IMR-90 (cell line): Measurements from ENCODE around the gene MND1. TPM values are rescaled to one million over a fixed set of nuclear protein-coding genes. Genes with fewer than 3 reads are reported as not detected.

Experiments used
- ATAC-seq: fragments of 200-7000 bp; cut with Tn5 transposase; 2 replicates; pipeline ENCODE4 v1.9.1; 2020; ENCODE audit warnings: low read depth, mild to moderate bottlenecking, moderate library complexity
- BruUV-seq: library from RNA; stranded (reverse); fragments of 400-500 nt; replicated peaks from 2 replicates; lab custom pipeline; 2021; lab: Mats Ljungman, UMichigan
- CTCF ChIA-PET: fragments of 300-600 bp; formaldehyde crosslinking; extraction: SDS; loops from one replicate; lab custom pipeline; 2021; ENCODE audit warnings: antibody characterized with exemption; lab: Yijun Ruan, JAX
- POLR2A ChIA-PET: fragments of 300-600 bp; sonication (Branson Sonifier 250); formaldehyde crosslinking; loops from one replicate; lab custom pipeline; 2022; ENCODE audit warnings: antibody characterized with exemption; ENCODE audit not compliant: unreplicated experiment; lab: Charles Lee
- DNase-seq: peaks from one replicate; pipeline ENCODE4 v3.0.0; 2013
- H2AFZ ChIP-seq: replicated peaks from 2 replicates; pipeline ENCODE3; 2013; ENCODE audit warnings: low read length, mild to moderate bottlenecking; ENCODE audit not compliant: poor library complexity
- H2AK5ac ChIP-seq: 2 replicates; pipeline ENCODE4 v1.6.1; 2013; ENCODE audit warnings: low read depth, low read length, inconsistent platforms
- H2AK9ac ChIP-seq: replicated peaks from 2 replicates; pipeline ENCODE3; 2013; ENCODE audit warnings: mild to moderate bottlenecking, low read depth, low read length, moderate library complexity; ENCODE audit not compliant: poor library complexity
- H2BK120ac ChIP-seq: 2 replicates; pipeline ENCODE4 v1.6.1; 2013; ENCODE audit warnings: low read depth, low read length, inconsistent platforms
- H2BK15ac ChIP-seq: 3 replicates; pipeline ENCODE4 v1.6.1; 2013; ENCODE audit warnings: low read depth, low read length, inconsistent platforms
- H2BK20ac ChIP-seq: 2 replicates; pipeline ENCODE4 v1.6.1; 2013; ENCODE audit warnings: low read depth, mild to moderate bottlenecking, inconsistent platforms, low read length, moderate library complexity
- H2BK5ac ChIP-seq: 2 replicates; pipeline ENCODE4 v1.6.1; 2013; ENCODE audit warnings: mild to moderate bottlenecking, low read depth, low read length, inconsistent platforms; ENCODE audit not compliant: poor library complexity, severe bottlenecking
- H3K14ac ChIP-seq: replicated peaks from 2 replicates; pipeline ENCODE4 v1.6.1; 2013; ENCODE audit warnings: low read depth, low read length, inconsistent platforms
- H3K18ac ChIP-seq: 2 replicates; pipeline ENCODE4 v1.6.1; 2013; ENCODE audit warnings: low read depth, low read length, control low read depth
- H3K23ac ChIP-seq: 2 replicates; pipeline ENCODE4 v1.6.1; 2013; ENCODE audit warnings: low read depth, low read length, inconsistent platforms
- H3K27ac ChIP-seq: 2 replicates; pipeline ENCODE4 v1.5.1; 2013; ENCODE audit warnings: mild to moderate bottlenecking, control low read depth, low read length; ENCODE audit not compliant: insufficient read depth
- H3K27me3 ChIP-seq: 2 replicates; pipeline ENCODE4 v1.6.1; 2013; ENCODE audit warnings: low read length; ENCODE audit not compliant: control insufficient read depth, insufficient read depth
- H3K36me3 ChIP-seq: 2 replicates; pipeline ENCODE4 v1.6.1; 2013; ENCODE audit warnings: low read length, mixed read lengths; ENCODE audit not compliant: control insufficient read depth, insufficient read depth
- H3K4ac ChIP-seq: 2 replicates; pipeline ENCODE4 v1.6.1; 2013; ENCODE audit warnings: low read depth, low read length, inconsistent platforms
- H3K4me1 ChIP-seq: 2 replicates; pipeline ENCODE4 v1.6.1; 2013; ENCODE audit warnings: low read length, mixed read lengths; ENCODE audit not compliant: control insufficient read depth, insufficient read depth
- H3K4me2 ChIP-seq: 2 replicates; pipeline ENCODE4 v1.6.1; 2013; ENCODE audit warnings: low read depth, mild to moderate bottlenecking, control low read depth, low read length, moderate library complexity
- H3K4me3 ChIP-seq: 2 replicates; pipeline ENCODE4 v1.5.1; 2013; ENCODE audit warnings: low read depth, mild to moderate bottlenecking, control low read depth, low read length, moderate library complexity; ENCODE audit not compliant: insufficient read depth
- H3K56ac ChIP-seq: 2 replicates; pipeline ENCODE4 v1.6.1; 2013; ENCODE audit warnings: low read length, inconsistent platforms; ENCODE audit not compliant: insufficient read depth; ENCODE audit errors: extremely low read depth
- H3K79me1 ChIP-seq, 2 experiments: 2 replicates each; pipeline ENCODE4 v1.6.1; 2013; ENCODE audit warnings: low read length in 2 of 2, inconsistent platforms in 1 of 2, low read depth in 1 of 2
- H3K9ac ChIP-seq: 2 replicates; pipeline ENCODE4 v1.6.1; 2013; ENCODE audit warnings: low read depth, low read length, control low read depth
- H3K9me1 ChIP-seq: 2 replicates; pipeline ENCODE4 v1.6.1; 2013; ENCODE audit warnings: low read length, inconsistent platforms; ENCODE audit not compliant: insufficient read depth
- H3K9me3 ChIP-seq: 2 replicates; pipeline ENCODE4 v1.6.1; 2013; ENCODE audit warnings: low read length; ENCODE audit not compliant: control insufficient read depth, insufficient read depth
- H4K20me1 ChIP-seq: 2 replicates; pipeline ENCODE4 v1.6.1; 2013; ENCODE audit warnings: low read length, inconsistent platforms; ENCODE audit not compliant: insufficient read depth
- H4K5ac ChIP-seq: 2 replicates; pipeline ENCODE4 v1.6.1; 2013; ENCODE audit warnings: mild to moderate bottlenecking, low read depth, low read length, control low read depth
- H4K8ac ChIP-seq, 2 experiments: 2 replicates each; pipeline ENCODE4 v1.6.1; 2013; ENCODE audit warnings: low read depth in 2 of 2, low read length in 2 of 2, control low read depth in 1 of 2, inconsistent platforms in 1 of 2
- H4K91ac ChIP-seq: 2 replicates; pipeline ENCODE4 v1.6.1; 2013; ENCODE audit warnings: low read depth, low read length, inconsistent platforms; ENCODE audit not compliant: insufficient read depth
- CEBPB ChIP-seq: IDR thresholded peaks from 2 replicates; pipeline ENCODE4 v1.6.1; 2012; ENCODE audit warnings: low read depth, low read length, improper control_type of control experiment
- MAZ ChIP-seq: IDR thresholded peaks from 2 replicates; pipeline ENCODE4 v1.6.1; 2012; ENCODE audit warnings: low read depth, mild to moderate bottlenecking, low read length, improper control_type of control experiment, moderate library complexity, borderline replicate concordance
- NFE2L2 ChIP-seq: fragments of 150-350 bp; IDR thresholded peaks from 2 replicates; pipeline ENCODE4 v1.6.1; 2016; ENCODE audit warnings: low read depth, mild to moderate bottlenecking, low read length
- RAD21 ChIP-seq: IDR thresholded peaks from 2 replicates; pipeline ENCODE4 v1.6.1; 2012; ENCODE audit warnings: low read length, improper control_type of control experiment
- WGBS, 2 experiments: methylation state at CpG; one replicate each; pipeline versions ENCODE4 v1.1.5 to v1.1.7; 2013; ENCODE audit warnings: missing lambda C conversion rate in 2 of 2; ENCODE audit not compliant: insufficient read length in 1 of 2; ENCODE audit errors: extremely low coverage in 2 of 2; 5-methylcytosine and 5-hydroxymethylcytosine counted together
- dilution Hi-C: fragments of 300-500 bp; cut with HindIII; formaldehyde crosslinking; loops from one replicate; pipeline ENCODE4 v1.14.3; 2018; ENCODE audit warnings: low sequenced_read_pairs; ENCODE audit not compliant: unreplicated experiment
- in situ Hi-C: fragments of 300-500 bp; cut with MboI; formaldehyde crosslinking; loops from 3 replicates; pipeline ENCODE4 v1.14.3; 2019; ENCODE audit warnings: low sequenced_read_pairs, inconsistent platforms, mixed read lengths
- intact Hi-C: fragments of 100-400 bp; cut with micrococcal nuclease; formaldehyde crosslinking; loops from 2 replicates; pipeline ENCODE4 v1.10.0; 2022
- polyA plus RNA-seq, 3 experiments: library from polyadenylated mRNA; depleted of rRNA; stranded (reverse); fragments of >200 nt; gene quantifications; 2 replicates each; pipeline ENCODE4 v1.2.3, GENCODE V29; 2012; ENCODE audit warnings: low replicate concordance in 1 of 3
- total RNA-seq: library from RNA; depleted of rRNA; stranded (reverse); fragments of >200 nt; gene quantifications from 2 replicates; pipeline ENCODE4 v1.2.3, GENCODE V29; 2012
- TF ChIP-seq, protein P1 (sequence below): fragments of 150-350 bp; IDR thresholded peaks from 2 replicates; pipeline ENCODE4 v1.6.1; 2016; ENCODE audit warnings: low read depth, mild to moderate bottlenecking, low read length, moderate library complexity, borderline replicate concordance

MND1 gene
- total and polyA plus RNA-seq, 2 of the 4 experiments (the other 2 are of a cell fraction): 0.36 to 3.5 TPM

DNA sequence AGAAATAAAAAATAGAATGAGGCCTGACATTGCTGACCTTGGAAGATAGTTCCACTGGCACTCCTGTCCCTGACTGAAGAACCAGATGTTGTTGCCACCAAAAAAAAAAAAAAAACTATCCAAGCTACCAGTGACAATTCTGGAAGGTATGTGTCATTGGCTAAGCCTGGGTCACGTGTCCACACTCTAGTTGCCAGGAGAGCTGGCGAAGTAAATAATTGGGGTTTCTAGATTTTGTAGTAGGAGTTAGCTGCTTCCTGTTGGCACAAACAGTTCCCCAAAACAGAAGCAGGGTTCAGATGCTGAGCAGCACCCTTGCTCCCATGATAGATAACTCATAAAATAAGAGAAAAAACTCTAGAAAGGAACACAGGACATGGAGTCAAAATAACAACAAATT, 20.5 kb downstream of the MND1 start:
- Histone ChIP-seq H3K27ac (no peak overlapping the region), H3K4me1 (no peaks in the 10 kb centered on the region), H2BK20ac (no peak overlapping the region), H3K4me3 (no peak overlapping the region), H2AK9ac (no peak overlapping the region), H3K9me3 (peaks cover 2% of the 10 kb centered on the region; the same call in 1 of the 2 replicates), H3K14ac (no peak overlapping the region), H2BK5ac (no peak overlapping the region), H3K23ac (no peak overlapping the region), H2BK120ac (no peak overlapping the region), H3K27me3 (no peaks in the 10 kb centered on the region), H4K20me1 (no peaks in the 10 kb centered on the region), H3K9ac (no peak overlapping the region), H3K79me1 (no peaks in the 10 kb centered on the region; a peak in 1 of 4 replicates), H3K9me1 (no peaks in the 10 kb centered on the region), H3K4ac (no peak overlapping the region), H3K4me2 (no peak overlapping the region), H3K56ac (no peak overlapping the region), H3K36me3 (no peaks in the 10 kb centered on the region), H4K5ac (no peak overlapping the region), H3K18ac (no peak overlapping the region), H2BK15ac (no peak overlapping the region), H4K8ac (no peak overlapping the region), H2AFZ (no peak overlapping the region), H4K91ac (no peak overlapping the region), H2AK5ac (no peak overlapping the region)
- dilution Hi-C loops (no loop called here), in situ Hi-C loops (no loop called here), intact Hi-C loops (no loop called here)
- WGBS, 2 experiments: no CpG with 5 or more reads among the region's 2 CpGs
- TF ChIP-seq RAD21 (no peak), MAZ (no peak), CEBPB (no peak), NFE2L2 (no peak)
- TF ChIP-seq, protein P1, sequence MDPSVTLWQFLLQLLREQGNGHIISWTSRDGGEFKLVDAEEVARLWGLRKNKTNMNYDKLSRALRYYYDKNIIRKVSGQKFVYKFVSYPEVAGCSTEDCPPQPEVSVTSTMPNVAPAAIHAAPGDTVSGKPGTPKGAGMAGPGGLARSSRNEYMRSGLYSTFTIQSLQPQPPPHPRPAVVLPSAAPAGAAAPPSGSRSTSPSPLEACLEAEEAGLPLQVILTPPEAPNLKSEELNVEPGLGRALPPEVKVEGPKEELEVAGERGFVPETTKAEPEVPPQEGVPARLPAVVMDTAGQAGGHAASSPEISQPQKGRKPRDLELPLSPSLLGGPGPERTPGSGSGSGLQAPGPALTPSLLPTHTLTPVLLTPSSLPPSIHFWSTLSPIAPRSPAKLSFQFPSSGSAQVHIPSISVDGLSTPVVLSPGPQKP: no peak
- no TSS peak for BruUV-seq
- no peak for DNase-seq
- ChIA-PET POLR2A (no interaction called here), CTCF (interaction anchor here (0.6 kb wide), 1 partner anchor 32 kb away, joined by 4 read pairs; no protein-coding TSS in a partner anchor)
- ATAC-seq: no peak
